HG02763 (cell line): ENCODE measurements around the gene ZNF618.

Experiments
- ATAC-seq: cut with Tn5 transposase; IDR thresholded peaks from one replicate; pipeline ENCODE4 v1.9.1; 2021; ENCODE audit warnings: mild to moderate bottlenecking, moderate library complexity; ENCODE audit not compliant: unreplicated experiment

ZNF618 gene

DNA sequence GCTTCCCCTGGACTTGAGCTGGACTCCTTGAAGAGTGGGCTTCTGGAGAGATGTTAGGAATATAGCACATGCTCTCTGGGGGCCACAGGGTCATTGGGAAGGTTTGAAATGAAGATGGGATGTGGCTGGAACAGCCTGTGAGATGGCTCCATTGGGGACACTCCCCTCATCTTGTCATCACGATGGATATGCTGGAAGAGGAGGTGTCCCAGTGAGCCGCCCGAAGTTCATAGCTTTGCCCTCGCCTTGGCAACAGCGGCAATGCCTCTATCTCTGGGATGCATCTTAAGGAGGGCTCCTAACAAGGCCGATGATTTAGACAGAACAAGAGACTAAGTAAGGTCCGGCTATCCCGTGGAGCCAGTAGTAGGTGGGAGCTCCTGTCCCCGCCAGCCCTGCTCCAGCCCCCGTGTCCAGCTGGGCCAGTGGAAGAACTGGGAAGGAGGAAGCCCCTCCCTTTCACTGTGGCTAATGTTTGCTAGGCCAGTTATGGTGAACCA is 178.1 kb downstream of the ZNF618 start:
- ATAC-seq, result no peak

DNA sequence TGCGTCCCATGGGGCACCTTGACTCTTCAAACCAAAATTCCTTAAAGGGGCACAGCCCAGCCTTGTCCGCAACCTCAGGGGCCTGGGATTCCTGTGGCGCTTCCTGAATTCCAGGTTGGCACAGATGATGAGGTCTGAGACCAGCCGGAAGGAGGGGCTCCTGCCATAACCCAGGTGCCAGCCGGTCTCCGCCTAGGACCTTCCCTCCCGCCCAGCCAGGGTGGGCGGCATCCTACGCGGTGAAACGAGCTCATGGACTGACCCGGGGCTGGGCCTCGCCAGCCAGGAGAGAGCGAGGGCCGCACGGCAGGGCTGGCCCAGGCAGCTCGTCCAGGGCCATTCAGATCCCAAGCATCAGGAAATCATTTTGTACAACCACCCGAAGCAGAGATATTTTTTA is 179.0 kb downstream of the ZNF618 start:
- ATAC-seq, result no peak

DNA sequence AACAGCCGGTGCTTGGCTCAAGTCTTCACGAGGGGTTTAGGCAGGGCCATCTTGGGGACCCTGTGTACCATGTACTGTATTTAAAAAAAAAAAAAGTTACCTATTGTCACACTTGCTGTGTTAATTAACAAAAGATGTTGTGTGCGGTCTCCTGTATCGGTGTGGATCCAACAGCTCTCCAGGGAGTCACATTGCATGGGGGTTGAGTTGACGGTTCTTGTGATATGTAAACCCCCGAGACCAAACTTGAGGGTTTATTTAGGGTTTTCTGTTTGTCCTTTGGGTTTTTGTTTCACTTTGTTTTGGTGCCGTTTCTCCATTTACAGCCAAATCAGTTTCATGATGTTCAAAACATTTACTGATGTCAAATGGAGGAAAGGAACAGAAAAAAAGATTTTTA is 179.8 kb downstream of the ZNF618 start:
- ATAC-seq, result no peak

DNA sequence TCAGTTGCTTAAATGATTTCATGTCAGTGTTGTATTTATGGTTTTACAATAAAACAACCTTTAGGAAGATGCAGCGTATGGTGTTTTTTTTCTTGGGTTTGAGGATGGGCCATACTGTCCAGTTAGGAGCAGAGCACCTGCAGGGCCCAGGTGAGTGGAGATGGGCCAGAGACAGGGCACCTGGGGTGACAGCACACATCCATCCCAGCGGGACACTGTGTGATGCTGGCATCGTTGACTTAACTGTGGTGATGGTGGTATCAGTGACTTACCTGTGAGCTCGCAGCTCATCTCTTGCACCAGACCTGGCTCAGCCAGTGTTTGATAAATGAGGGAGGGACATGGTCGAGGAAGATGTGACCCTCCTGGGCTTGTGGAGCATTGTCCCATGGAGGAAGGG is 180.4 kb downstream of the ZNF618 start:
- ATAC-seq, result no peak

DNA sequence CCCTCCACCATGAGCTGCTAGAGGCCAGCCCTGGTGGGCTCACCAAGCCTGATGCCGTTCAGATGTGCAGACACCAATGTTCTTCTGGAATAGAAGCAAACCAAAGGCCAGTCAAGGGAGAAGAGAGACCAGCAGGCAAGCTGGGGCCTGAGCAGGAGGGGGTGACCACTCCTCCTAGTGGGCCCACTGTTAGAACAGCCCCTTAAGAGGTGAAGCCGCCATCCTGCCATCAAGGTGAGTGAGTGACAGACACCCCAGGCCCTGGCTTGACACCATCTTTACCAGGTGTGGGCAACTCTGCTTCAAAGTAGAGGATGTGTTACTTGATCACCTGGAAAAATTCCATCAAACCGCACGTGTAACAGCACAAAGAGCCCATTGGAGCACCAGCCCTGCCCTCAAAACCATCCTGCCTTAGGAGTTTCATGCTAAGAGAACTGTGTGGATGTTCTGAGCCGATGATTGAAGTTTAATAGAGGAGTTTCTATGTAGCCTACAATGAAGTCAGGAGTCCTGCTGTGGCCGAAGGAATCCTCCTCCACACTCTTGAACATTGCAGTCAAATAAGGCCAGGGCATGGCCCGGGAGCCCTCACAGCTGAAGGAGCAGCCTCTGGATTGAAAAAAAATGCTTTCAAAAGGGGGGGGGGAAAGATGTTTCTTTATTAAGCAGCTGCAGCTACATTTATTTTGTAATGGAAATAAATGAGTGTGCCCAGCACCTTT is 181.2 kb downstream of the ZNF618 start:
- no peak for ATAC-seq

DNA sequence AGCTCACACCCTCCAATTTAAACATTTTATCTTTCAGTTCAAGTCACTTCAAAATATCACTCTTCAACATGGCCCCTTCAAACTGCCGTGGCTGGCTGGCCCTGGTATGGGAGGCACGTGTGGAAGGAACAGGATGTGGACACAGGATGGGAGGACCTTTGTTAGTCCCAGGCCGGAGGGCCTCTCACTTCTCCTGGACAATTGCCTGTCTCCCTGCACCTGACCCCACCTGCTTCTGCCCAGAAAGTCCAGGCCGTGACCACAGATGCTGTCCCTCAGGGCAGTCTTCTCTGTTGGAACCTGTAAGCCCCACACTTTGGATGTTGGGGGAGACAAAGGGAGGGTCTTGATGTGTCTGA is 182.6 kb downstream of the ZNF618 start:
- ATAC-seq, result no peak

DNA sequence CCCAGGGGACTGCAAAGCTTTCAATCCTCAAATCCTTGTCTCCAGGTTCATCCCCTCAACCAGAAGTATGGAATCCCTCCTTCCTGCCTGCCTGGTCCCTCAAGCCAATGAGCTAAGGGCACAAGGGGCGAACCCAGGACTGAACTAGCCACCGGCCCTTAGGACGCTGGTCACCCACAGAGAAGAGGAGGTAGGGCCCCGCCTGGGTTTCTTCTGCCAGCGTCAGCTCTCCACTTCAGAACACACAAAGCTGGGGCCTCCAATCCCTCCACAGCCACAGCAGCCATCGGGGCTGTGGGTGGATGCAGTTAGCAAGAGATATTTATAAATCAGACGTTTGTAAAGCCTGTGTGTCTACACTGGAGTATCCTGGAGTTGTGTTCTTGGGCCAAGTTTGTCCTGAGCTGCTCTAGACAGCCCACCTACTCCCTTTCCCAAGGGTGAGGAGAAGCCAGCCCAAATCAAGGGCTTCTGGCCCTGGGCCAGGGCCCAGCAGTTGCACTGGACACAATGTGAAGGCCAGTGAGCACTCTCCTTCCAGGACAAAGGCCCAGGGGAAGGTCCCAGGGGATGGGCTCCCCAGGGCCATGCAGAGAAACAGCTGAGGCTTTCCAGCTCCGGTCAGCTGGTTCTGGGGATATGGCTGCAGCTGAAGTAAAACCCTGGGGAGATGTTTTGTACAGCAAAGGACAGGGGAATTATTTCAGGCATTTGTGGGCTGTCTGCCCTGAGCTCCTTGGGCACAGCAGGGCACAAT is 183.1 kb downstream of the ZNF618 start:
- ATAC-seq, result no peak

DNA sequence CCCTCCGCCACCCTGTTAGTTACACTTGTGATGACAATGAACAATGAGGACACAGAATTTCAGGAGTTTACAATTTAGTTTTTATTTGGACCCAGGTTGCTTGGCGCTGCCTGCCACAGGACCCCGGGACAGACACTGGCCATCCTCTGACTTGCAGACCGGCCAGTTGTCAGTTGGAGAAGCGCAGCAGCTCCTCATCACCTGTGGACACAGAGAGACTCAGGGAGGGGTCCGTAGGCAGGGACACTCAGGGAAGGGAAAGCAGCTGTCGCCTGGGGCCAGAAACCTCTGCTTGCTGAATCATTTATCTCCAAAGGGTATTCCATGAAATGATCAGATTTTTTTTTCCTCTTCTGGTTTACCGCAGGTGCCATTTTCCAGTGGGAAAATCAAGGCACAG is 184.0 kb downstream of the ZNF618 start:
- no peak for ATAC-seq

DNA sequence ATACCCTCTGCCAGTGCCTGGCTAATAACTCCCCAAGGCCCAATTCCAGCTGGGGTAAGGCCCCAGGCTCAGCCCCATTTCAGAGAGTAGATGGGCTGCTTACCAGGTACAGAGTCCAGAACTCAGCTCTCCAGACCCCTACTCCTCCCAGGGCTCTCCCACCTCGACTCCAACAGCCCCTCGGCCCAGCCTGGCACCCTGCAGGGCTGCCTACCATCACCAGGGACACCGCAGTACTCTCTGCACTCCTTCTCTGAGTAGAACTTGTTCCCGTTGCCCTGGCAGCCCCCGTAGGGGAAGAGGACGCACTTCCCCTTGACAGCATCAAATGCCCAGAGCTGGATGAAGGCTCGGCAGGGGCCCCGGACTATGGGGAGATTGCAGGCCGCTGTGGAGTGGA is 184.6 kb downstream of the ZNF618 start:
- ATAC-seq, result no peak

DNA sequence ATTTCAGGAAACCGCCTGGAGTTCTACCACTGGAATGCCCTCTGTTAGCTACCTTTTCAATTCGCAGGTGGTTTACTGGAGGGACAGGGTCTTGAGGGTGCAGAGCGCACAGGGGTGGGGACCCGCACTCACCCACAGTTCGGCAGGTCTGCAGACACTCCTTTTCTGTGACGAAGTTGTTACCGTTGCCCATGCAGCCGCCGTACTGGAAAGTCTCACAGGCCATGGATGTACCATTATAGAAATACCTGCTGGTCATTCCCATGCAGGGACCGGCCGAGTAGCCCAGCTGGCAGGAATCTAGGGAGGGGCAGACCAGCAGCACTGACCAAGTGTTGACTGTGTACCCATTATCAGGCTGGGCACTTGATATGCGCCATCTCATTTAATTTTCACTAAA is 185.2 kb downstream of the ZNF618 start:
- no peak for ATAC-seq

DNA sequence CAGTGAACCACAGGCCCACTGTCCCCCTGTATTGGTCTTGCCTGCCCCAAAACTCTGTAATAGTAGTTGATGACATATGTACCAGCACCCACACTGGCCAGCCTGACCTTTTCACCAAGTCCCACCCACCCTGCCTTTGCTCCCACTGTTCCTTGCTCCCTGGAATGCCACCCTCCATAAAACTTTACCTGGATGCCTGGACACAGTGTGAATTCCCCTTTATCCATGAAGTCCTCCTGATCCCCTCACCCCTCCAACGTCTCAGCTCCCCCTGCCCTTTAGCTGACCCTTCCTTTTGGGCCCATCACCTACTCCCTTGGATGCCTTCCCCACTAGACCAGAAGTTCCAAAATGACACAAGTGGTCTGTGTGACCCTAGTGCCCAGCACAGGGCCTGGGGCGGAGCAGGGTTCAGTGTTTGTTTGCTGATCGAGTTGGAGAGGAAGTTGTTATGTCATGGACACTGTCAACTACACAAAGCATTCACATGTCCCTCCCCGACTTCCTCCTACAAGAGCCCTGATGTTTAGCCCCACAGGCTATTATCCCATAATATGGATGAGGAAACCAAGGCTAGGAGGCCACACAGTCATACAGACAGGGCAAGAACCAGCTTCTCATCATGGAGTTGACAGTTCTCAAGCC is 185.8 kb downstream of the ZNF618 start:
- no peak for ATAC-seq

DNA sequence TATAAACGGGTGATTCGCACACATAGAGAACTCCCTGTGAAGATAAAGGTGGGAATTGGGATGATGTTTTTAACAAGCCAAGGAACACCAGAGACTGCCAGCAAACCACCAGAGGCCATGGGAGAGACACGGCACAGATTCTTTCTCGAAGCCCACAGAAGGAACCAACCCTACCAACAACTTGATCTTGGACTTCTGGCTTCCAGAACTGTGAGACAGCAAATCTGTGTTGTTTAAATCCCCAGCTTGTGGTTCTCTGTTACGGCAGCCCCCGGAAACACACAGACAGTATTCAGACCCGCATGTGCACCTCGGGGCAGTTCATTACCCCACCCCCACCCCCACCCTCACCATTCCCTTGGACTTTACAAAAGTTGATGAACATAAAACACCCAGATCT is 189.2 kb downstream of the ZNF618 start:
- no peak for ATAC-seq

DNA sequence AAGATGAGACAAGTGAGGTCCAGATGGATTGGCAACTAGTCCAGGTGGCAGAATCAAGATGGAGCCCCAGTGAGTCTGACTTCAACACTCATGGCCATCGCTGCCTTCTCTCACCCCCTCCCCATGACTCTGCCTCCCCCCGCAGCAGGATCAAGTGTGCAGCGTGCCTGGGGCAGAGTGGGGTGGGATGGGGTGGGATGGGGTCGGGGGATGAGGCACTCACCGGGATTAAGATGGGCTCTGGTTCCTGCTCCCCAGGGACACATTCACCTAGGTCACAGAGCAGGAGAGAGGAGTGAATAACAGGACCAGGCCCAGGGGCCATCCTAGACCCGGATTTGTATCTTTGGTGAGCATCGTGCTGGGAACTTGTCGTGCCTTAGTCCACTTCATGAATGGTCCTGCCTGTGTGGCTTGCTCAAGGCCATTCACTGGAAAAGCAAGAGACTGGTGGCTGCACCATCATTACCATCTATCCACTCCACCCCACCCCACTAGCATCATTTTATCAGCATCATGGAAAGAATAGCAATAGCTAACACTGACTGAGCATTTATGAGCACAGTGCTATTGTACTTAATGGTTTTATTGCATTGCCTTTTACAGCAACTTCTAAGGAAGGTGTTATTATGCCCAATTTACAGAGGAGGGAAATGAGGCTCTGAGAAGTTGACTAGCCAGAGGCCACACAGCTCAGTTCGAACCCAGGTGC is 193.5 kb downstream of the ZNF618 start:
- ATAC-seq, result no peak

DNA sequence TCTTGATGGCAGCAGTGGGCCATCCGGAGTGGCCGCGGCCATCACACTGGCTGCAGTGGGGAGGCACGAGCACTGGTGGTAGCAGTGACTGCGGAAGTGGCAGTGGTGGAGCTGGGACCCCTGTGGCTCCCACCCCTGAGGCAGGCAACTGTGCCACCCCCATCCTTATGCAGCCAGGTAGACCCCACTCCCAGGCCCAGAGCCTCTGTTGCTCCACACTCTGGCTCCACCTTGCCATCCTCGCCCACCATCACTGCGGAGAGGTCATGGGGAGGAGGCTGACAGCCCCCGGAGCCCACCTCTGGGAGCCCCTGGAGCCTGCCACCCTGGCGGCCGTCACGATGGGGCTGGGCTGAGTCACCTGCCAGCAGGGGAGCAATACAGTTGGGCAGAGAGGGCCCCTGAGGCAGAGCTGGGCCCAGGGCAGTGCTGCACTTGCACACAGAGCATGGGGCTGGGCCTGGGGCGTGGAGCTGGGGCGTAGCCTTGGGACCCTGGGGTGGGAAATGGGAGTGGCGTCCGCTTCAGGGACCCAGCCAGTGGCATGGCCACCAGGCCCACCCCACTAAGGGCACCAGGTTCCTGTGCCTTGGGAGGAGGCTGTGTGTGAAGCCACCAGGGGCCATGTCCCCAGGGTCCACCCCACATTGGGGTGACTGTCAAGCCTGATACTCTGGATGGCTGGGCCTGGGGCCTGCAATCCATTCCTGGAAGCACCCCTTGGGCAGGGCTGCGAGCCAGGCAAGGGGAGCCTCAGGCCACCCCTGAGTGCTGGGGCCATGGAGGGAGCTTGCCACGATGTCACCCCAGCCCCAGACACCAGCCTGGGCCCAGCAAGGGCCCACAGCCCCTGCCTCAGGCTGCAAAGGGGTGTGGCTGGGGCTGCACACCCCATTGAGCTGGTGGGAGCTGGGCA is 194.3 kb downstream of the ZNF618 start:
- no peak for ATAC-seq

DNA sequence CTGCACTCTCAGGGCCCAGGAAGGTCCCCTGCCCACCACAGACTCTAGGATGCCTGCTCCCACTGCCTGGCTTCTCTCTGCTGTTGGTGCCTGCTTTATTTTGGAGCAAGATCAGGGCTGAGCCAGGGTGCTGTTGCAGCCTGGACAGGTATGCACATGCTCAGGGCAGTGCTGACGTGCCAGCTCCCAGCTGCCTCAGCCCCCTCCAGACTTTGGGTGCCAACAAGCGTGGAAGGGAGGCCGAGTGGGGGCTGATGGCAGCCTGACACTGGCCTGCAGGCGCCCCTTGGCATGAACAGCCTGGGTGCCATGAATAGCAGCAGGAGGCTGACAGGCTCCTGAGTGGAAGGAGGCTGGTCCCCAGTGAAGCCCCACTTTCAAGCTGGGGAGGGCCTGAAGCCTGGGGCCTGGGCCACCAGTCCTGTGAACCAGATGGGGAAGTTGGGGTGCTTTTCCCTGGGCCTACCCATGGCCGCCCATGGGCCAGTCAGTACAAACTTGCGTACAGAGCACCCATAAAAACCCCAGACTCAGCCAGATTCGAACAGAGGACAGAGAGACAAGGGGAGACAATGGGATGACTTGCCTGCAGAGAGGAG is 195.2 kb downstream of the ZNF618 start:
- ATAC-seq, result no peak

DNA sequence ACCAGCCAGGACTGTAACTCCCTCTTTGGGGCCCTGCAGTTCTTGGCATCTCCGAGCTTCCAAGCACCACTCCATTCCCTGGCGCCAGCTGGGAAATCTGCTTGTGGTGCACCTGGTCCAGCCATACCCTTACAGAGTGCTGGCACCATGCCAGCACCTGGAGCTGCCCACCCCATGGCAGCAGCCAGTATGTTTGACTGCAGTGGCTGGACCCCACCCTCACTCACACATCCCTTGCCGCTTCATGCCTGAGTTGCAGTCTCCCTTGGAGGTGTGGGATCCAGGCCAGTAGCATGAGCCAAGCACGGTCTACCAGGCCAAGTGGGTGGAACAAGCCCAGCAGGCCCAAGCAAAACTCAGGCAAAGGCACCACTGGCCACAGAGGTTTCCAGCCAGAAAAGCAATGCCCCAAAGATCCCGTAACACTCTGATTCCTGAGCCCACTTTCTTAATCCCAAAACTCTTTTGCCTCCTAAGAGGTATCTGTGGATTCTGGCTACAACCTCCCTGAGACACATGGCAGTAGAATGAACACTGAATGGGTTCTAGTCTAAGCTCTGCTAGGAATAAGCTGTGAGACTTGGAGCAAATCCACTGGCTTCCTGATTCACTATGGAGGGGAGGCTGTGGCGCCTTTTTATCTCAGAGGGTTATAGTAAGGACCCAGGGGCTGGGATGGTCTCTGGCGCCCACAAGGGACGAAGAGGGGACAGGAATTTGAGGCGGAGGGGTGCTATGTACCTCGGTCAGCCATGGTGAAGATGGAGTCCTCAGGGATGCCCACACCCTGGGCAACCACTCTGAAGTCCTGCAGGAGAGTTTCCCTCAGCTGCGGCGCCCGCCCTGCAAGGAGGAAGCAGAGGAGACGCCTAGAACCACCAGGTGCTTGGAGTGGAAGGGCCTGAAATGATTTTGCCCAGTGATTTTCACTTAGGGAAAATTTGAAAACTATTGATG is 196.4 kb downstream of the ZNF618 start:
- ATAC-seq, result no peak

DNA sequence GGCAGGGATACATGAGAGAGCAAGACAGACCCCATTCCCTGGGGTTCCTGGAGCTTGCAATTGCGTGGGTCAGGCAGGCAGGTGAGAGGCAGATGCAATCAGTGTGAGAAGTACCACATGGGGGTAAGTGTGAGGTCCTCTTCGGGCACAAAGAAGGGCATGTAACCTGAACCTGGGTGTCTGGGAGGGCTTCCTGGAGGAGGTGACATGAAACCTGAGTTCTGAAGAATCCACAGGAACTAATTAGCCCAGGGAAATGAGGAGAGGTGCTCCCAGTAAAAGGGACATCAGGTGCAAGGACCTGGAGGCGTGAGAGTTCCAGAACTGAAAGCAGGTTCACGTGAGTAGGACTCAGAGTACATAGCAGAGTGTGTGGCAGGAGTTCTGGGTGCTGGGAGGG is 199.5 kb downstream of the ZNF618 start:
- no peak for ATAC-seq

DNA sequence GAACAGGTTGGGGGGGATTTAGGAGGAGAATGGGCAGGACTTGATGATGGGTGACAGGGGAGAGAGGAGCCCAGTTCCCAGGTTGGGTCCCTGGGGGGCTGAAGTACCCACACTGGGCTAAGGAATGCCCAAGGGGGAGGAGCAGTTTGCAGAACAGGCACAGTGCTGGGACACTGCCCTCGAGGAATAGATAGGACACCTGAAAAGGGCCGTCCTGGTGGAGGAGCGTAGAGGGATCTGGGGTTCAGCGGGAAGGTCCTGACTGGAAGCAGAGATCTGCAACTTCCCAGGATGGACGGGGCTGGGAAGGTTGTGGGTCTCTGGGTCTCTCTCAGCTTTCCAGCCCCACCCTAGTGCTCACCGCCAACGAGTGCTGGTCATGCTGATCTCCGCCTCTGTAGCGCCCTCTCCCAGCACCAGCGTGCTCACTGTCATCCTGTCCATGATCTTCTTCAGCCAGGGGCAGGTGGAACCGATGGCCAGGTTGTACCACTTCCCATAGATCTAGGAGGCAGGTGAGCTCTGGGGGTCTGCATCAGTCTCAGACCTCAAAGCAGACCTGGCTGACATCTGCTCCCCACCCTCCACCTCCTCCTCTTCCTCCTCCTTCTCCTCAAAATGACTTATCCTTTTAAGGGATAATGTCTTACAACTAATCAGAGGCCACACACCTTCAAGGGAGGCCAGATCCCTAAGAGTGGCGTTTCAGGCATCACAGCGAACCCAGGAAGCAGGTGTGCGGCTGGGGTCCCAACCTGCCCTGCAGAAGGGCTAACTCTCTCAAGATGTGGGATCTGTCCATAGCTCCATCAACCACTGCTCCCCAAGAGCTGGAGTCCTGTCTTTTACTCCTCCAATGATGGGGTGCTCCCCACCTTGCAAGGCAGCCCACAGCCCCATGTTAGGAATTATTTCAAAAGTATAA is 200.4 kb downstream of the ZNF618 start:
- ATAC-seq, result no peak
